Heart left ventricle (tissue), 16 donors: Measurements from ENCODE around the gene DNASE2B. TPM values are rescaled to one million over a fixed set of nuclear protein-coding genes. Genes with fewer than 3 reads are reported as not detected.

ENCODE experiments used
- ATAC-seq, 4 donors: fragments of 200-7000 bp; cut with Tn5 transposase; one replicate each; pipeline ENCODE4 v1.9.1; 2020 to 2022; ENCODE audit warnings: moderate library complexity in 4 of 4, mild to moderate bottlenecking in 3 of 4, moderate number of reproducible peaks in 1 of 4
- DNase-seq, 5 donors: peaks; one replicate each; pipeline ENCODE4 v3.0.0-alpha.2; 2020
- H3K27ac ChIP-seq, 12 donors: fragments of 200-600 bp; sonication (generic) in 4 of 12; one replicate each; pipeline versions ENCODE4 v1.5.0 to v1.8.0; 2016 to 2022; ENCODE audit warnings: mild to moderate bottlenecking in 2 of 12
- H3K27me3 ChIP-seq, 9 donors: fragments of 200-600 bp; sonication (generic) in 2 of 9; one replicate each; pipeline versions ENCODE4 v1.5.1 to v1.8.0; 2016 to 2022; ENCODE audit warnings: mild to moderate bottlenecking in 3 of 9
- H3K36me3 ChIP-seq, 9 donors: fragments of 200-600 bp; sonication (generic) in 2 of 9; one replicate each; pipeline versions ENCODE4 v1.5.0 to v1.8.0; 2018 to 2022; ENCODE audit warnings: mild to moderate bottlenecking in 2 of 9
- H3K4me1 ChIP-seq, 12 donors: fragments of 200-600 bp; sonication (generic) in 4 of 12; one replicate each; pipeline versions ENCODE4 v1.5.0 to v1.8.0; 2016 to 2022; ENCODE audit warnings: mild to moderate bottlenecking in 3 of 12
- H3K4me3 ChIP-seq, 12 donors: fragments of 200-600 bp; sonication (generic) in 4 of 12; one replicate each; pipeline versions ENCODE4 v1.5.0 to v1.8.0; 2017 to 2022; ENCODE audit warnings: mild to moderate bottlenecking in 9 of 12, moderate library complexity in 4 of 12
- H3K9me3 ChIP-seq, 12 donors: fragments of 200-600 bp; sonication (generic) in 4 of 12; one replicate each; pipeline versions ENCODE4 v1.5.0 to v1.8.0; 2016 to 2022; ENCODE audit warnings: mild to moderate bottlenecking in 1 of 12
- CTCF ChIP-seq, 12 donors: fragments of 200-600 bp; sonication (generic) in 4 of 12; IDR thresholded peaks; one replicate each; pipeline versions ENCODE4 v1.5.0 to v1.8.0; 2018 to 2022; ENCODE audit warnings: antibody characterized with exemption in 12 of 12, mild to moderate bottlenecking in 5 of 12
- POLR2A ChIP-seq, 2 donors: fragments of 450-650 bp; IDR thresholded peaks; one replicate each; pipeline ENCODE4 v1.6.1; 2017; ENCODE audit warnings: antibody characterized with exemption in 2 of 2, mild to moderate bottlenecking in 2 of 2, moderate library complexity in 2 of 2
- WGBS, 4 donors: extraction: QIAGEN DNeasy Blood & Tissue Kit in 2 of 4; methylation state at CpG; one replicate each; pipeline versions ENCODE4 v1.1.5 to v1.1.7; 2013 to 2018; 5-methylcytosine and 5-hydroxymethylcytosine counted together
- intact Hi-C, 10 donors: fragments of 100-400 bp; cut with DNase I; formaldehyde crosslinking; loops; one replicate each; pipeline versions ENCODE4 v1.11.1 to v1.14.2; 2022
- polyA plus RNA-seq, 2 donors: library from polyadenylated mRNA; stranded (reverse); fragments of 200-250 nt; gene quantifications; one replicate each; pipeline ENCODE4 v1.2.3, GENCODE V29; 2013
- total RNA-seq, 9 donors: library from RNA; depleted of rRNA in 2 of 9; stranded (reverse); fragments of >200 nt in 2 of 9; fragmentation: NEBNext Ultra II Directional in 3 of 9; extraction: Animal tissue kit (Norgen Biotek cat#: 25700) in 3 of 9; gene quantifications; one replicate each; pipeline versions ENCODE4 v1.1.0 to v1.2.4, GENCODE V29; 2016 to 2023
- donor health status: ischemic (EF 13 %, LVEDD 7.1; RV severe dilation, severe dysfunction).
- donor health status: healthy with polysubstance abuse.
- donor health status: DM: no; HTN: yes; CAD: no.
- donor health status: DM: no; HTN: no; CAD: no.
- donor health status: ischemic (EF 25% LVEDD 6.9; RV normal size, moderate dysfunction).
- donor health status: ischemic (EF 25% LVEDD 5.7; RV mildly dilated, moderate dysfunction).
- donor health status: healthy.
- donor health status: DM: yes; HTN: yes; CAD: no.
- donor health status: ischemic (EF 35%, LVEDD 5.7; RV mildly dilated, moderate dysfunction).
- donor health status: nonischemic (EF 11% LVEDD 7.7; RV severe dilation, severe dysfunction).
- donor health status: DM: yes; HTN: yes; CAD: no.
- donor health status: PGD.
- donor health status: ischemic (EF 29% LVEDD 5.4; RV normal size, mild dysfunction).
- donor health status: nonischemic (EF 23%, LVEDD 6.1; RV moderate dilation, normal function).

The DNASE2B gene
- total and polyA plus RNA-seq, 11 donors, result 0.06 to 0.53 TPM; not detected in 9

GRCh38 chr1:84402060-84402459, 3.8 kb downstream of the DNASE2B start:
- no peaks in the 10 kb centered on the region for H3K9me3 ChIP-seq

GRCh38 chr1:84402501-84402900, 4.2 kb downstream of the DNASE2B start:
- no peak for DNase-seq
- H3K27me3 ChIP-seq, result no peaks in the 10 kb centered on the region
- no peak overlapping the region for H3K4me3 ChIP-seq
- no peak overlapping the region for H3K27ac ChIP-seq
- TF ChIP-seq CTCF (IDR thresholded peaks at IDR 0.05), result no peak
- H3K9me3 ChIP-seq, result no peaks in the 10 kb centered on the region
- H3K36me3 ChIP-seq, result no peaks in the 10 kb centered on the region
- no peaks in the 10 kb centered on the region for H3K4me1 ChIP-seq
- ATAC-seq, result no peak
- intact Hi-C loops, result no loop called here

More at GRCh38 chr1:84402060-84402459, 3.8 kb downstream of the DNASE2B start:
- H3K36me3 ChIP-seq, result no peaks in the 10 kb centered on the region
- TF ChIP-seq POLR2A (IDR thresholded peaks at IDR 0.05) (no peak), CTCF (IDR thresholded peaks at IDR 0.05) (no peak)
- intact Hi-C loops, result no loop called here
- ATAC-seq (no peak), DNase-seq (no peak)
- no peaks in the 10 kb centered on the region for H3K27me3 ChIP-seq
- H3K27ac ChIP-seq, result no peak overlapping the region
- no peak overlapping the region for H3K4me3 ChIP-seq
- no peaks in the 10 kb centered on the region for H3K4me1 ChIP-seq

GRCh38 chr1:84403347-84403746, 5.1 kb downstream of the DNASE2B start:
- H3K27me3 ChIP-seq, result no peaks in the 10 kb centered on the region
- peaks cover 0 to 7% (median 0%) of the 10 kb centered on the region in 12 donors for H3K4me1 ChIP-seq
- no peaks in the 10 kb centered on the region for H3K36me3 ChIP-seq
- TF ChIP-seq POLR2A (IDR thresholded peaks at IDR 0.05), result no peak
- TF ChIP-seq CTCF (IDR thresholded peaks at IDR 0.05), result no peak
- intact Hi-C loops, result no loop called here
- H3K4me3 ChIP-seq, result no peak overlapping the region
- 77 to 89% (median 85%) methylated on average over 2 of the region's 2 CpGs for WGBS, 4 donors
- ATAC-seq (no peak), DNase-seq (no peak)
- no peaks in the 10 kb centered on the region for H3K9me3 ChIP-seq
- no peak overlapping the region for H3K27ac ChIP-seq

- intact Hi-C loops, result no loop called here
- TF ChIP-seq POLR2A (IDR thresholded peaks at IDR 0.05), result no peak
- no peak for TF ChIP-seq CTCF (IDR thresholded peaks at IDR 0.05)
- 92 to 95% (median 94%) methylated on average over 1 of the region's 1 CpG for WGBS, 4 donors
These were observed 8.1 kb downstream of the DNASE2B start for GRCh38 chr1:84406346-84406861.

More at GRCh38 chr1:84406346-84406861, 8.1 kb downstream of the DNASE2B start:
- H3K27ac ChIP-seq, result no peak overlapping the region
- no peaks in the 10 kb centered on the region for H3K36me3 ChIP-seq
- DNase-seq (no peak), ATAC-seq (no peak)
- H3K4me3 ChIP-seq, result no peak overlapping the region
- no peaks in the 10 kb centered on the region for H3K9me3 ChIP-seq
- H3K4me1 ChIP-seq, result peaks cover 0 to 8% (median 0%) of the 10 kb centered on the region in 12 donors
- no peaks in the 10 kb centered on the region for H3K27me3 ChIP-seq
